Measurements from ENCODE around the gene TICRR.
A peak's percentile ranks its signal among the peaks of the same experiment; 100 is the strongest.

Gene TICRR

DNA sequence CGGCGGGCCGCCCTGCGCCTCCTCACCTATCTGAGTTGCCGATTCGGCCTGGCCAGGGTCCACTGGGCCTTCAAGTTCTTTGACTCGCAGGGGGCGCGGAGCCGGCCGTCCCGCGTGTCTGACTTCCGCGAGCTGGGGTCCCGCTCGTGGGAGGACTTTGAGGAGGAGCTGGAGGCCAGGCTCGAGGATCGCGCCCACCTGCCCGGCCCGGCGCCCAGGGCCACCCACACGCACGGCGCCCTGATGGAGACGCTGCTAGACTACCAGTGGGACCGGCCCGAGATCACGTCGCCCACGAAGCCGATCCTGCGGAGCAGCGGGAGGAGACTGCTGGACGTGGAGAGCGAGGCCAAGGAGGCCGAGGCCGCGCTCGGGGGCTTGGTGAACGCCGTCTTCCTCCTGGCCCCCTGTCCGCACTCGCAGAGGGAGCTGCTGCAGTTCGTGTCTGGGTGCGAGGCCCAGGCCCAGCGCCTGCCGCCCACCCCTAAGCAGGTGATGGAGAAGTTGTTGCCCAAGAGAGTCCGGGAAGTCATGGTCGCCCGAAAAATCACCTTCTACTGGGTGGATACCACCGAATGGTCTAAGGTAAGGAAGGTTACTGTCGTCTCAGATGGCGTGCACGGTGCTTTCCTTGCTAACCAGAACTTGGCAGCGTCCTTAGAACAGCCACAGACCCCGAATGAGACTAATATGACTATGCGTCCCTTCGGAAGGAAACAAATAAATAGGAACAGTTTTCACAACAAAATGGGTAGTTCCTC is 567 bp downstream of the TICRR start:
- peak overlapping the region; percentile 81 for H3K27ac ChIP-seq (replicated peaks)
- peak overlapping the region; percentile 92 for H3K4me3 ChIP-seq (replicated peaks; ENCODE audit: insufficient read depth, low read length)
- TF ChIP-seq POLR2AphosphoS5 (IDR thresholded peaks at IDR 0.05; ENCODE audit: low read depth) = no peak
- TF ChIP-seq, protein P1, sequence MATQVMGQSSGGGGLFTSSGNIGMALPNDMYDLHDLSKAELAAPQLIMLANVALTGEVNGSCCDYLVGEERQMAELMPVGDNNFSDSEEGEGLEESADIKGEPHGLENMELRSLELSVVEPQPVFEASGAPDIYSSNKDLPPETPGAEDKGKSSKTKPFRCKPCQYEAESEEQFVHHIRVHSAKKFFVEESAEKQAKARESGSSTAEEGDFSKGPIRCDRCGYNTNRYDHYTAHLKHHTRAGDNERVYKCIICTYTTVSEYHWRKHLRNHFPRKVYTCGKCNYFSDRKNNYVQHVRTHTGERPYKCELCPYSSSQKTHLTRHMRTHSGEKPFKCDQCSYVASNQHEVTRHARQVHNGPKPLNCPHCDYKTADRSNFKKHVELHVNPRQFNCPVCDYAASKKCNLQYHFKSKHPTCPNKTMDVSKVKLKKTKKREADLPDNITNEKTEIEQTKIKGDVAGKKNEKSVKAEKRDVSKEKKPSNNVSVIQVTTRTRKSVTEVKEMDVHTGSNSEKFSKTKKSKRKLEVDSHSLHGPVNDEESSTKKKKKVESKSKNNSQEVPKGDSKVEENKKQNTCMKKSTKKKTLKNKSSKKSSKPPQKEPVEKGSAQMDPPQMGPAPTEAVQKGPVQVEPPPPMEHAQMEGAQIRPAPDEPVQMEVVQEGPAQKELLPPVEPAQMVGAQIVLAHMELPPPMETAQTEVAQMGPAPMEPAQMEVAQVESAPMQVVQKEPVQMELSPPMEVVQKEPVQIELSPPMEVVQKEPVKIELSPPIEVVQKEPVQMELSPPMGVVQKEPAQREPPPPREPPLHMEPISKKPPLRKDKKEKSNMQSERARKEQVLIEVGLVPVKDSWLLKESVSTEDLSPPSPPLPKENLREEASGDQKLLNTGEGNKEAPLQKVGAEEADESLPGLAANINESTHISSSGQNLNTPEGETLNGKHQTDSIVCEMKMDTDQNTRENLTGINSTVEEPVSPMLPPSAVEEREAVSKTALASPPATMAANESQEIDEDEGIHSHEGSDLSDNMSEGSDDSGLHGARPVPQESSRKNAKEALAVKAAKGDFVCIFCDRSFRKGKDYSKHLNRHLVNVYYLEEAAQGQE (IDR thresholded peaks at IDR 0.05; ENCODE audit: insufficient replicate concordance, low read depth) = no peak
- no peak for TF ChIP-seq GABPA (IDR thresholded peaks at IDR 0.05; ENCODE audit: low read depth)
- TF ChIP-seq SPI1 (IDR thresholded peaks at IDR 0.05; ENCODE audit: borderline replicate concordance, low read depth) = no peak
- TF ChIP-seq, protein P2, sequence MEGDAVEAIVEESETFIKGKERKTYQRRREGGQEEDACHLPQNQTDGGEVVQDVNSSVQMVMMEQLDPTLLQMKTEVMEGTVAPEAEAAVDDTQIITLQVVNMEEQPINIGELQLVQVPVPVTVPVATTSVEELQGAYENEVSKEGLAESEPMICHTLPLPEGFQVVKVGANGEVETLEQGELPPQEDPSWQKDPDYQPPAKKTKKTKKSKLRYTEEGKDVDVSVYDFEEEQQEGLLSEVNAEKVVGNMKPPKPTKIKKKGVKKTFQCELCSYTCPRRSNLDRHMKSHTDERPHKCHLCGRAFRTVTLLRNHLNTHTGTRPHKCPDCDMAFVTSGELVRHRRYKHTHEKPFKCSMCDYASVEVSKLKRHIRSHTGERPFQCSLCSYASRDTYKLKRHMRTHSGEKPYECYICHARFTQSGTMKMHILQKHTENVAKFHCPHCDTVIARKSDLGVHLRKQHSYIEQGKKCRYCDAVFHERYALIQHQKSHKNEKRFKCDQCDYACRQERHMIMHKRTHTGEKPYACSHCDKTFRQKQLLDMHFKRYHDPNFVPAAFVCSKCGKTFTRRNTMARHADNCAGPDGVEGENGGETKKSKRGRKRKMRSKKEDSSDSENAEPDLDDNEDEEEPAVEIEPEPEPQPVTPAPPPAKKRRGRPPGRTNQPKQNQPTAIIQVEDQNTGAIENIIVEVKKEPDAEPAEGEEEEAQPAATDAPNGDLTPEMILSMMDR (IDR thresholded peaks at IDR 0.05; ENCODE audit: insufficient read depth, low read length) = no peak
- H3K27me3 ChIP-seq (ENCODE audit: insufficient read depth, poor library complexity, severe bottlenecking) = no peaks in the 10 kb centered on the region
- DNase-seq (ENCODE audit: low read depth in 1 of 2, low spot score in 1 of 2) = peak in 1 of 2 experiments; percentile 36

DNA sequence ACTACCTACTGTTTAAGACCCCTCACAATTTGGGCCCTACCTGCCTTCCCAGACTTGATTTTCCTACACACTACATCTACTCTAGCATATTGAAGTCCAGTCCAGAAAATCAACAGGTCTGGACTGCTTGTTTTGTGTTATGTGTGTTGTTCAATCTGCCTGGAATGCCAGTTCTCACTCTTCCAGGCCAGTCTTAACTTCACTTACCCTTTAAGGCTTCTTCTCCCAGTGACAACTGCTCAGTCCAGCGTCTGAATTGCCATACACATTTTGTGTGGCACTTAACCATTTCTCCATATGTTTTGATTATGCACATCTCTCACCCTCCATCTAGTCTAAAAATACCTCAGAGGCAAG is 1.1 kb downstream of the TICRR start:
- Histone ChIP-seq H3K4me3 (replicated peaks; ENCODE audit: insufficient read depth, low read length) (peak overlapping the region; percentile 92), H3K27ac (replicated peaks) (peak overlapping the region; percentile 81), H3K27me3 (ENCODE audit: insufficient read depth, poor library complexity, severe bottlenecking) (no peaks in the 10 kb centered on the region)
- TF ChIP-seq, protein P2 (IDR thresholded peaks at IDR 0.05; ENCODE audit: insufficient read depth, low read length) = no peak
- no peak for TF ChIP-seq POLR2AphosphoS5 (IDR thresholded peaks at IDR 0.05; ENCODE audit: low read depth)
- no peak for TF ChIP-seq SPI1 (IDR thresholded peaks at IDR 0.05; ENCODE audit: borderline replicate concordance, low read depth)
- no peak for TF ChIP-seq GABPA (IDR thresholded peaks at IDR 0.05; ENCODE audit: low read depth)
- TF ChIP-seq, protein P1 (IDR thresholded peaks at IDR 0.05; ENCODE audit: insufficient replicate concordance, low read depth) = no peak
- DNase-seq (ENCODE audit: low read depth in 1 of 2, low spot score in 1 of 2) = no peak

DNA sequence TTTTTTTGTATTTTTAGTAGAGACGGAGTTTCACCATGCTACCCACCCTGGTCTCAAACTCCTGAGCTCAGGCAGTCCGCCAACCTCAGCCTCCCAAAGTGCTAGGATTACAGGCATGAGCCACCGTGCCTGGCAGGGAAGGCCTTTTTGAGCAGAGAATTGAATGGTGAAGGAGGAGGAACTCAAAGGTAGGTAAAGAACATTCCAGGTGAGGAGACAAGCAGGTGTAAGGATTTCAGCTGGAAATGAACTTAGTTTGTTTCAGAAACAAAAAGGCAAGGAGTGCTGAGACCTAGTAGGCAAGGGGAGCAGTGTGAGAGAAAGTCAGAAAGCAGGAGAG is 2.5 kb downstream of the TICRR start:
- TF ChIP-seq, protein P1 (IDR thresholded peaks at IDR 0.05; ENCODE audit: insufficient replicate concordance, low read depth) = no peak
- TF ChIP-seq GABPA (IDR thresholded peaks at IDR 0.05; ENCODE audit: low read depth) = no peak
- no peak for TF ChIP-seq POLR2AphosphoS5 (IDR thresholded peaks at IDR 0.05; ENCODE audit: low read depth)
- TF ChIP-seq, protein P2 (IDR thresholded peaks at IDR 0.05; ENCODE audit: insufficient read depth, low read length) = no peak
- TF ChIP-seq SPI1 (IDR thresholded peaks at IDR 0.05; ENCODE audit: borderline replicate concordance, low read depth) = no peak
- H3K27me3 ChIP-seq (ENCODE audit: insufficient read depth, poor library complexity, severe bottlenecking) = no peaks in the 10 kb centered on the region
- H3K27ac ChIP-seq (replicated peaks) = no peak overlapping the region
- H3K4me3 ChIP-seq (replicated peaks; ENCODE audit: insufficient read depth, low read length) = peak overlapping the region; percentile 92
- DNase-seq (ENCODE audit: low read depth in 1 of 2, low spot score in 1 of 2) = no peak
